Activated CD4-positive, alpha-beta T cell treated with anti-CD3 and anti-CD28 coated beads, Interleukin-2, amount 50 U/mL, for 48 hours (primary cell): ENCODE measurements around the gene ADGRG3.

ENCODE experiments used
- DNase-seq, 2 experiments: peaks; one replicate each; pipeline ENCODE4 v3.0.0-alpha.2; 2020

The ADGRG3 gene, protein sequence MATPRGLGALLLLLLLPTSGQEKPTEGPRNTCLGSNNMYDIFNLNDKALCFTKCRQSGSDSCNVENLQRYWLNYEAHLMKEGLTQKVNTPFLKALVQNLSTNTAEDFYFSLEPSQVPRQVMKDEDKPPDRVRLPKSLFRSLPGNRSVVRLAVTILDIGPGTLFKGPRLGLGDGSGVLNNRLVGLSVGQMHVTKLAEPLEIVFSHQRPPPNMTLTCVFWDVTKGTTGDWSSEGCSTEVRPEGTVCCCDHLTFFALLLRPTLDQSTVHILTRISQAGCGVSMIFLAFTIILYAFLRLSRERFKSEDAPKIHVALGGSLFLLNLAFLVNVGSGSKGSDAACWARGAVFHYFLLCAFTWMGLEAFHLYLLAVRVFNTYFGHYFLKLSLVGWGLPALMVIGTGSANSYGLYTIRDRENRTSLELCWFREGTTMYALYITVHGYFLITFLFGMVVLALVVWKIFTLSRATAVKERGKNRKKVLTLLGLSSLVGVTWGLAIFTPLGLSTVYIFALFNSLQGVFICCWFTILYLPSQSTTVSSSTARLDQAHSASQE

GRCh38 chr16:57668263-57668571, at the start of gene ADGRG3:
TSS of gene ADGRG3 (plus strand) at chr16:57668306. CDS start at chr16:57668348, 42 bp downstream.
- no peak for DNase-seq

DNA sequence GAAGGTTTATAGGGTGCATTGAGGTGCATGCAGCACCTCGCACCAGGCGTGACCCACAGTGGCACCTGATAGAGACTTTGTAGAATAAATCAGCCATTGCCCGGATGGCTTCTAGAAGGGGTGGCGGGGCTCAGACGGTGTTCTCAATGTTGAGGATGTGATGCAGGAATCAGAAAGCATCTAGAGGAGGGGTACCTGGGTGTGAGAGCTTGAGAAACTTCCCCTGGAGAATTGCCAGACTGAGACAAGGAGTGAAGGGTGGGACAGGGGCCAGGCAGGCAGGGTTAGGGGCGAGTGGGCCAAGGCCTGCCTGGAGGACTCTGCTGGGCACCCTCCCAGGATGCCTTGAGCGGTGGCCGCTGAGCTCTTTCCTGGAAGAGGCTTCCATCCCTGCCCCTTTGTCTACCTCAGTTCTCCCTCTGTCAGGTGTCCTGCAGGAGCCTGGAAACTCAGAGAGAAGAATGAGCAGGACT, 48.9 kb upstream of the ADGRG3 start:
- DNase-seq = no peak

DNA sequence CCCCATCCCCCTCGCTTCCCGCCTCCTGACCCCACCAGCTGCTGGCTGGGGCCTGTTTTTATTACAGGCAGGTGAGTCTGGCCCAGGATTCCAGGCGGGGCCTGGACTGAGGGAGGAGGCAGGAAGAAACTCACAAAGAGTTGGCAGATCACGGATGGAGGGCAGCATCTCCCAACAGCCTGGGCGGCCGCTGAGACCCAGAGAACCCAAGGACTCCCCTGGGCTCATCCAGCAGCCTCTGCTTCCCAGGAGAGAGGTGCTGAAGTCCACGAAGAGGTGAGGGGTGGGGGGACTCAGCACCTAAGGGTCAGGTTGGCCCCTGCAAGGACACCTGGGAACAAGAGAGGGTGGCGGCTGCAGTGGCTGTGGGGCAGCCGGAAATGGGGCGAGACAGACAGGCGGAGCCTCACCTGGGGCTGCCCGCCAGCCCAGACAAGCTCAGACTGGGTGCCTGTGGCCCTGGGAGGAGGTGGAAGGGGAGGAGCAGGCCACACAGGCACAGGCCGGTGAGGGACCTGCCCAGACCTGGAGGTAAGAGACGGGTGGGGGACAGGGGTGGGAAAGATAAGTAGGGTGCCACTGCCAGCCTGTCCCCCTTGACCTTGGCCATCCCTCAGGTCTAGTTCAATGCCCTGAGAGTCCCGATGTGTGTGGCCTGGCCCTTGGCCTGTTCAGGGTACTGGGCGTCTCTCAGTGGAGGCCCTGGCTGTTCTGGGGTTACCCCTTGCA, 48.3 kb upstream of the ADGRG3 start:
- DNase-seq = no peak

DNA sequence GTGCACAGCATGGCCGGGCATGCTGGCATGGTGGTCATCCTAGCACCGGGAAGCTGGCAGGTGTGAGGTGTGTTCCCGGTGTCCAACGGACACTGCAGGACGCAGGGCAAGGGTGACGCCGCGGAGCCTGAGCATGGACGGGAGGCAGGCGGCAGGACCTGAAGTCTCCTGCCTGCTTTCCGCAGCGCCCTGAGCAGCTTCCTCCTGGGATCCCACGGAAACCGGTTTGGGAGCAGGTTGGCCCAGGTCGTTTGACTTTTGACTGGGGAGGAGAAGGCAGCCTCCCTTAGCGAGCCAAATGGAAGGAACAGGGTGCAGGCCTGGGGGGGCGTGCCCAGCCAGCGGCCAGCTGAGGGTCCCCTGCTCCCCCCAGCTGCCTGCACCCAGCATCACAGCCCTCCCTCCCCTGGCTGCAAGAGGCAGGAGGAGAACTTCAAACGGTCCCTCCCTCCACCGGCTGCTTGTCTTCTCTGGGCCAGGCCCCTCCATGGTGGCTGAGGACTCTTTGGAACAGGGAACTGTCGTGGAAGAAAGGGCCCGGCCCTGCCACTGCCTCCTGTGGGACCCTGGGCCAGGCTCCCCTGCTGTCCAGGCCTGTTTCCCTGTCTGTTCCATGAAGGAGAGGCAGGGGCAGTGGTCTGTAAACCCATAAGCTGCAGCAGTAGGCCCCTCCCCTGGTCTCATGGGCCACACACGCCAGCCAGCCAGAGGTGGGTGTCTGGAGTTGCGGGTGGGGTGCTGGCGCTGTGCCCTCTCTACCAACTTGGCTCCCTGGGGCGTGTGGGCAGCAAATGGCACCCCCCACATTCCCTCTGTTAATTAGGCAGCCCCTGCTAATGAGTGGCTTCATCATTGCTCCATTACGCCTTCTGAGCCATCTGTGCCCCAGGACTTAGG, 47.5 kb upstream of the ADGRG3 start:
- no peak for DNase-seq

DNA sequence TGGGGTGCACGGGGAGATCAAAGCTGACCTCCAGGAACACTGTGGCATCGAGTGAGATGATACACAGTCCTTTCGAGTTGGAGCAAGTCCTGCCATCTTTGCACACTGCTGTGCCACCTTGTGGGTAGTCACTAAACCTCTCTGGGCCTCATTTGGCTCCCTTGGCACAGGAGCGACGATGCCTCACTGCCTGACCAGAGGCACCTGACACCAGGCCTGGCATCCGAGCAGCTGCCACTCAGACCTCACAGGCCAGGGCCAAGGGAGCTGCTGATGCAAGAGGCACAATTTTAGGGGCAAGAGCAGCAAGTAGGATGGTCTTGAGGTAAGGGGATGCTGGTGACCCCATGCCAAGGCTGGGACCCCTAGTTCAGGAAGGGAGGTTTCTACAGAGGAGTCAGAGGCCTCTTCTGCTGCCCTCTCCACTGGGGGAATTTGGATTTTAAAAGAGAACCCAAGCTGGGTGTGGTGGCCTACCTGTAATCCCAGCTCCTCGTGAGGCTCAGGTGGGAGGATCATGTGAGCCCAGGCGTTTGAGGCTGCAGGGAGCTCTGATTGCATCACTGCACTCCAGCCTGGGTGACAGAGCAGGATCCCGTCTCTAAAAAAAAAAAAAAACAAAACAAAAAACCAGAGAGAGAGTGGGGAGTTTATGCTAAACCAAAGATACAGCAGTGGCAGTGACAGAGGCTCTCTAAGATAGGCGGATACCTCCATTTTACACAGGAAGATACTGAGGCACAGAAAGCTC, 46.4 kb upstream of the ADGRG3 start:
- DNase-seq = no peak

DNA sequence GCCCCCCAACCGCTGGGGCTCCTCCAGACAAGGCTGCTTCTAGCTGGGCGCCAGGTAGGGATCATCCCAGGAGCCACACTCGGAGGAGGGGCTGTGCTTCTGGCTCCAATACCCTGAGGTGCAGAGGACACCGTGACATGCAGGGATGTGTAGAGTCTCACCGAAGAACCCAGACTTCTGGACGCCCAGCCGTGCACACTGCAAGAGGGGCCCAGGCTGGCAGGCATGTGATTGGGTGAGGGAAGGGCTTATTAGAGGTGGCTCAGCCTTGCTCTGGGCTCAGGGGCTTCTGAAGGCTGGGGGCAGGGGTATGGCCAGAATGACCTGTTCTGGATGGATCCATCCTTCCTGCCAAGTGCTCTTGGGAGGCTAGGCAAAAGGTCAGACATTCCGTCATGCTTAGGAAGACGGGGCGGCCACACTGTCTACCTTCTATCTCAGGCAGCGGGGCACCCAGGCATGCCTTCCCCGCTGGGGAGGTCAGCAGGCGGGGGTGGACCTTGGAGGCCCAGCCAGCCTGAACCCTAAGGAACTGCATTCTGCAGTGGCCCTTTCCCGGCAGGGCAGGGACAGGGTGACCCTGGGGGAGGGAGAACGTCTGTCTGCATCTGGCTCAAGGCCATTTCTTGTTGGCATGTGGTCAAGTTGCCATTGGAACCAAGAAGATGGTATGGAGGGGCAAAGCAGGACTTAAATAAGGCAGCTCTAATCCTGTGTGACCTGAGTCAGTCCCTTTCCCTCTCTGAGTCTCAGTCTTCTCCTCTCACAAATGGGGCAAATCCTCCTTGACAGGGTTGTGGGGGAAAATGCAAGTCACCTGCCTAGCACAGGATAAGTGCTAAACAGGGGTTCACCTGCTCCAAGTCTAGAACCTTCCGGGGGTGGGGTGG, 45.5 kb upstream of the ADGRG3 start:
- DNase-seq = no peak

- no peak for DNase-seq
Observed at GRCh38 chr16:57623251-57624043, 44.7 kb upstream of the ADGRG3 start.

DNA sequence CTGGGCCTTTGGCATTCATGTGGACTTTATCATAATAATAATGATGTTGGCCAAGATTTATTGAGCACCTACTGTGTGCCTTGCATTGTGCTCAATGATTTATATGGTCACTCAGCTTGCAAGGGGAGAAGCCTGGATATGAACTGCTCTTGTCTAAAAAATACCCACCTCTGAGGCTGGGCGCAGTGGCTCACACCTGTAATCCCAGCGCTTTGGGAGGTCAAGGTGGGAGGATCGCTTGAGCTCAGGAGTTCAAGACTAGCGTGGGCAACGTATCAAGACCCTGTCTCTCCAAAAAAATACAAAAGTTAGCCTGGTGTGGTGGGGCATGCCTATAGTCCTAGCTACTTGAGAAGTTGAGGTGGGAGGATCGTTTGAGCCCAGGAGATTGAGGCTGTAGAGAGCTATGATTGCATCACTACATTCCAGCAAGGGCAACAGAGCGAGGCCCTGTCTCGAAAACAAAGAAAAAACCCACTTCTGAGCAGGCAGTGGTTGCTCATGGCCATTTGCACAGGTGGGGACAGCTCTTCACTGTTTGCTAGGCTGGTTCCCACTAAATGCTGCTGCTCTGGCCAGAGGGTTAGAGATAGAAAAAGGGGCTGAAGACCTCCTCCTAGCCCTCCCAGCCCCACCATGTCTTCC, 43.9 kb upstream of the ADGRG3 start:
- DNase-seq = no peak

DNA sequence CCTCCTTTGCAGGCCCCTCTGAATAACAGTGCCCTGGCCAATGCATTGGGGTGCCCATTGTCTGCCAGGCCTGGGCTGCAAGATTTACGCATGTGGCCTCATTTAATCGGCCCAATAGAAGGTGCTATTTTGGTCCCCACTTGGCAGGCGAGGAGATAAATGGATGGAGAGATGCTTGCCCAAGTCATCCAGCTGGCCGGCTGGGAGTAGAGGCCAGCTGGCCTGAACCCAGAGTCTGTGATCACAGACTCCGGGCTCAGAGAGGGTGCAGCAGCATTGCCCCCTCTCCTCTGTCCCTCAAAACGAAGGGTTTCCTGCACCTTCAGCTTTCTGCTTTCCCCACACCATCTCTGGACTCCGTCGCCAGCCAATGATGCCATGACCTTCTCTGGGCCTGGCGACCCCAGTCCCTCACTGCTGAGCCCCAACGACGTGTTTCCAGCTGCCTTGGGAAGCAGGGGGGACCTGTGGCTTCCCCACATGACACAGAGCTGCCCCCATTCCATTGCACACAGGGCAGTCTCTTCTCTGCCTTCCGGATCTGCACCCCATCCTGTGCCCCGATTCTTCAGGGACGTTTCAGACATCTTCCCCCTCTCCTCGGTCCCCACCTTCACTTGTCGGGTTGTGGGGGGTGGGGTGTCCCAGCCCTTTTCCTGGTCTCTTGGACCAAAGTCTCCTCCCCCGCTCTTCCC, 43.2 kb upstream of the ADGRG3 start:
- no peak for DNase-seq

DNA sequence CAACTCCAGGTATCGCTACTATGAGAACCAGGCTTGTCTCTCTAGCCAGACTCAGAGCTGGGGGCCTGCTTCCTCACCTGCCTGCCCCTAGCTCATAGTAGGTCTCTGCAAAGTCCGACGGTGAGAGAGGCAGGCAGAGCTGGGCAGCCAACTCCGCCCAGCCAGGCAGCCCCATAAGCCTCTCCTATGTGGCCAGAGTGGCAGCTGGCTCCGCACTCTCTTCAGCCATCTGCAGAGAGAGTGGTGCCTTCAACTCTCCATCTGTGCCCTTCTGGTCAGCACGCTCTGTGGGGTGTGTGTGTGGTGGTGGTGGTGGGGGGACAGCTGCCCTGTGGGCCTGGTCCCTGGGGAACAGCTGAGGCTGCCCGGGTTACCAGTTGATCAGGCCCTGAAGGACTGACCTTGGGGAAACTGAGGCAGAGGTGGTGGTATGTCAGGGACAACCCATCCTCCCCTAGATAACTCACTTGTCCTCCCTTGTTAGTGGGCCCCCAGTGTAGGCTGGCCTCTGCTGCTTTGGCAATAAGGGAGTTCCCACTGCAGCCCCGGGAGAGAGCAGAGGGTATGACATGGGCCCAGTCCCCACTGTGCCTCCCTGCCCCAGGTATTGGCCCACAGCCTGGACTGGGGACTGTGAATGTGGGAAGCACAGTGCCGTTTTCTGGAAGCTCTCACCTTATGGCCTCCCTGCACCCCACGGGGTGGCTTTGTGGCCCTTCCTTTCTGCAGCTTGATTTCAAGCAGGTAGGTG, 41.5 kb upstream of the ADGRG3 start:
- DNase-seq = no peak

DNA sequence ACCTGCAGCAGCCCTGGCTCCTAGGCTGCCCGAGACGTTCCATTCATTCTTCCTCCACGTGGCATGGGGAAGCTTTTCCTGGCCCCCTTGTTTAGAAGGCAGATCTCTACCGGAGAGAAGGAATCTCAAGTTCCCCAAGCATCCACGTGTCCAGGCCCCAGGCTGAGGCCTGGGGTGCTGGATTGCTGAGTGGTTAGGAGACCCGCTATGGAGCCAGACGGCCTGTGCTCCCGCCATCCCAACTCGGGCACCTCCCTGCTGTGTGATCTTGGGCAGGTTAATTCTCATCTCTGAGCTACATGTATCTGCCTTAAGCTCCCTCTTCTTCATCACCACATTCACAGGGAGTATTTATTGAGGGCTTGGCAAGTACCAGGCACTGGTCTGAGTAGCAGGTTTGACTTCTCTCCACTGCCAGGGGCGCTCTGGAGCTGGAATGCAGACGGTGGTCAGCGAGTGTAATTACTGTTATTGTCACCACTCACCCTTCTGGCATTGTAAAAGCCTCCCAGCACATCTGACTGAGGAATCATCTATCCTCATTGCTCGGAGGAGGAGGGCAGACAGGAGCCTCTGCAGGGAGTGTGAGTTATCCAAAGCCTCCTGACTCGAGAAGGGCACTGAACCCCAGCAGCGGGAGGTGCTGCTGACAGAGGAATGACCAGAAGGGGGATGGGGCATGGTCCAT, 40.8 kb upstream of the ADGRG3 start:
- no peak for DNase-seq

DNA sequence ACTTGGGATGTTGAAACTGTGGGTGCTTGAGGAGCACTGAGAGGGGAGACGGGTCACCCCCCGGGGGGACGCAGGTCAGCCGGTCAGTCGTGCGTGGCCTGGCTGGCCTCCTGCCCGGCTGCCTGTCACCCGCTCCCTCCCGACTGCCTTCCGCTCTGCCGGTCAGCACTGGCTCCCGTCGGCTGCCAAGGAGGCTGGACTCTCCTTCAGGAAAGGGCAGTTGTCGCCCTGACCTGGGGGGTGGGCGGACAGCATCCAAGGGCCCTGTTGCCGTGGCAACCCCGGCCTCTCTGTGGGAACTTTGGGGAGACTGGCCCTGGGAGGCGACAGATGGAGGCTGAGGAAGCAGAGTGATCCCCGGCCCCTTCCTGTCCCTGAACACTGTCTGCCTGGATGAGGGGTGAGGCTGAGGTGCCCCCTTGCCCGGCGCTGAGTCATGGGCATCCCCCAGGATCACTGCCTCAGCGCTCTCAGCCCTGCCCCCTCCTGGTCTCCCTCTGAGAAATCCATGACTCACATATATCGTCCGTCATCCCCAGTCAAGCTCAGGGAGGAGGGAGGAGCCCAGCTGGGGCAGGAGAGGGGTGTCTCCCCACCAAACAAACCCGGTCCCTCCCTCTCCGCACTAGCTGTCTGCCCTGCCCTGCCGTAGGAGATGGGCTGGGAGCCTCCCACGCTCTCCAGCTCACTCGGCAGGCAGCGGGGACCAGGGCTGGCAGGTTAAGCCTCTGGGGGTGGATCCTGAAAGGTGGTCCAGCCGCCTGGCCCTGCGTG, 39.9 kb upstream of the ADGRG3 start, which contains the start of gene ADGRG1:
Gene ADGRG1, plus strand, starts transcription at position 623 of the 774 bp plus-strand sequence. CDS start 21,658 bp downstream, outside the sequence.
- peak; percentile 66 to 75 for DNase-seq

DNA sequence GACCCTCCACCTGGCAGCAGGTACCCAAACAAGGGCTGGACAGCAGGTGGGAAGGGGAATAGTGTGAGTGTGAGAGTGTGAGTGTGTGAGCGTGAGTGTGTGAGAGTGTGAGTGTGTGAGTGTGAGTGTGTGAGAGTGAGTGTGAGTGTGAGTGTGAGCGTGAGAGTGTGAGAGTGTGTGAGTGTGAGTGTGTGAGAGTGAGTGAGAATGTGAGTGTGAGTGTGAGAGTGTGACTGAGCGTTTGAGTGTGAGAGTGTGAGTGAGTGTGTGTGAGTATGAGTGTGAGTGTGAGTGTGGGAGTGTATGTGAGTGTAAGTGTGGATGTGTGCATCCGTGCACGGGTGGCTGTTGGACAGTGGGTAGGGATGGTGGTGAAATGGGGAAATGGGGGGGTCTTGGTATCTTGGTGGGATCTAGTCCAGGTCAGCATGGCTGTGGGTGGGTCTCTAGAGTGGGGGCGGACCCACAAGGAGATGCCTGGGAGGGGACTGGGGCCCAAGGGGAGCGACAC, 39.3 kb upstream of the ADGRG3 start:
- DNase-seq = no peak

- DNase-seq = no peak
Observed at GRCh38 chr16:57629516-57630406, 38.3 kb upstream of the ADGRG3 start.

- no peak for DNase-seq
Observed at GRCh38 chr16:57630407-57630797, 37.7 kb upstream of the ADGRG3 start.
